HepG2 (cell line): ENCODE results near the gene DPP7. TPM values are rescaled to one million over a fixed set of nuclear protein-coding genes. Genes with fewer than 3 reads are reported as not detected.
A peak's percentile ranks its signal among the peaks of the same experiment; 100 is the strongest.

Experiments
- CHCHD3 ChIP-seq: sonication (generic); formaldehyde crosslinking; IDR thresholded peaks from 2 replicates; pipeline ENCODE4 v1.8.0; 2022; ENCODE audit warnings: mild to moderate bottlenecking, missing genetic modification reagents, moderate library complexity
- CREB1 ChIP-seq, 2 experiments: fragments of 450-650 bp in 1 of 2; IDR thresholded peaks; 2 replicates each; pipeline ENCODE4 v1.6.1; 2016 to 2017; ENCODE audit warnings: control low read depth in 1 of 2, mild to moderate bottlenecking in 1 of 2, missing compliant biosample characterization in 1 of 2, missing genetic modification characterization in 1 of 2
- SIN3A ChIP-seq: IDR thresholded peaks from 2 replicates; pipeline ENCODE4 v1.6.1; 2011; ENCODE audit warnings: low read depth, mild to moderate bottlenecking, control low read depth, low read length, borderline replicate concordance
- STAT5B ChIP-seq: sonication (generic); formaldehyde crosslinking; IDR thresholded peaks from 2 replicates; pipeline ENCODE4 v1.4.0; 2020; ENCODE audit warnings: missing genetic modification reagents
- ZKSCAN8 ChIP-seq: IDR thresholded peaks from 2 replicates; pipeline ENCODE4 v1.6.1; 2016; ENCODE audit warnings: borderline replicate concordance, missing genetic modification reagents, missing compliant biosample characterization
- ZNF646 ChIP-seq: sonication (generic); formaldehyde crosslinking; IDR thresholded peaks from 2 replicates; pipeline ENCODE4 v1.9.0; 2021; ENCODE audit warnings: mild to moderate bottlenecking, missing genetic modification reagents
- ZNF883 ChIP-seq: sonication (generic); formaldehyde crosslinking; IDR thresholded peaks from 2 replicates; pipeline ENCODE4 v1.5.1; 2020; ENCODE audit warnings: mild to moderate bottlenecking, missing genetic modification reagents; ENCODE audit errors: not compliant biosample characterization
- polyA plus RNA-seq, 8 experiments: library from polyadenylated mRNA; depleted of rRNA in 3 of 8; stranded (reverse) in 7 of 8; unstranded in 1 of 8; fragments of >200 nt; fragmentation: Illumina TruSeq in 4 of 8; extraction: Trizol in 4 of 8; gene quantifications; 2 replicates each; pipeline versions ENCODE4 v1.2.1 to v1.2.3, GENCODE V29; 2011 to 2016; ENCODE audit warnings: low read depth in 4 of 8, missing spikeins in 1 of 8, mixed read lengths in 1 of 8; ENCODE audit not compliant: insufficient read depth in 1 of 8
- total RNA-seq, 5 experiments: library from RNA; depleted of rRNA; stranded (reverse); fragments of >200 nt; fragmentation: Illumina TruSeq; extraction: Trizol; gene quantifications; 2 replicates each; pipeline ENCODE4 v1.2.3, GENCODE V29; 2016; ENCODE audit warnings: low read depth in 1 of 5
- TF ChIP-seq, protein P1 (sequence below): IDR thresholded peaks from 2 replicates; pipeline ENCODE4 v1.6.1; 2016; ENCODE audit warnings: low read depth, missing genetic modification reagents, missing compliant biosample characterization

The DPP7 gene
- total and polyA plus RNA-seq, 2 of the 13 experiments (the other 11 are each of a cell fraction or from before 2014, with no cell fraction given), result 1.2 to 4.5 TPM

GRCh38 chr9:137067860-137068538, 46.5 kb downstream of the DPP7 start (continued):
- TF ChIP-seq ZNF646 (CRISPR knock-in tag), result no peak
- peak; percentile 16; the same call in 1 of the 2 replicates for TF ChIP-seq SIN3A
- TF ChIP-seq ZKSCAN8 (CRISPR knock-in tag), result no peak
- no peak for TF ChIP-seq CHCHD3 (CRISPR knock-in tag)
- TF ChIP-seq, protein P1, sequence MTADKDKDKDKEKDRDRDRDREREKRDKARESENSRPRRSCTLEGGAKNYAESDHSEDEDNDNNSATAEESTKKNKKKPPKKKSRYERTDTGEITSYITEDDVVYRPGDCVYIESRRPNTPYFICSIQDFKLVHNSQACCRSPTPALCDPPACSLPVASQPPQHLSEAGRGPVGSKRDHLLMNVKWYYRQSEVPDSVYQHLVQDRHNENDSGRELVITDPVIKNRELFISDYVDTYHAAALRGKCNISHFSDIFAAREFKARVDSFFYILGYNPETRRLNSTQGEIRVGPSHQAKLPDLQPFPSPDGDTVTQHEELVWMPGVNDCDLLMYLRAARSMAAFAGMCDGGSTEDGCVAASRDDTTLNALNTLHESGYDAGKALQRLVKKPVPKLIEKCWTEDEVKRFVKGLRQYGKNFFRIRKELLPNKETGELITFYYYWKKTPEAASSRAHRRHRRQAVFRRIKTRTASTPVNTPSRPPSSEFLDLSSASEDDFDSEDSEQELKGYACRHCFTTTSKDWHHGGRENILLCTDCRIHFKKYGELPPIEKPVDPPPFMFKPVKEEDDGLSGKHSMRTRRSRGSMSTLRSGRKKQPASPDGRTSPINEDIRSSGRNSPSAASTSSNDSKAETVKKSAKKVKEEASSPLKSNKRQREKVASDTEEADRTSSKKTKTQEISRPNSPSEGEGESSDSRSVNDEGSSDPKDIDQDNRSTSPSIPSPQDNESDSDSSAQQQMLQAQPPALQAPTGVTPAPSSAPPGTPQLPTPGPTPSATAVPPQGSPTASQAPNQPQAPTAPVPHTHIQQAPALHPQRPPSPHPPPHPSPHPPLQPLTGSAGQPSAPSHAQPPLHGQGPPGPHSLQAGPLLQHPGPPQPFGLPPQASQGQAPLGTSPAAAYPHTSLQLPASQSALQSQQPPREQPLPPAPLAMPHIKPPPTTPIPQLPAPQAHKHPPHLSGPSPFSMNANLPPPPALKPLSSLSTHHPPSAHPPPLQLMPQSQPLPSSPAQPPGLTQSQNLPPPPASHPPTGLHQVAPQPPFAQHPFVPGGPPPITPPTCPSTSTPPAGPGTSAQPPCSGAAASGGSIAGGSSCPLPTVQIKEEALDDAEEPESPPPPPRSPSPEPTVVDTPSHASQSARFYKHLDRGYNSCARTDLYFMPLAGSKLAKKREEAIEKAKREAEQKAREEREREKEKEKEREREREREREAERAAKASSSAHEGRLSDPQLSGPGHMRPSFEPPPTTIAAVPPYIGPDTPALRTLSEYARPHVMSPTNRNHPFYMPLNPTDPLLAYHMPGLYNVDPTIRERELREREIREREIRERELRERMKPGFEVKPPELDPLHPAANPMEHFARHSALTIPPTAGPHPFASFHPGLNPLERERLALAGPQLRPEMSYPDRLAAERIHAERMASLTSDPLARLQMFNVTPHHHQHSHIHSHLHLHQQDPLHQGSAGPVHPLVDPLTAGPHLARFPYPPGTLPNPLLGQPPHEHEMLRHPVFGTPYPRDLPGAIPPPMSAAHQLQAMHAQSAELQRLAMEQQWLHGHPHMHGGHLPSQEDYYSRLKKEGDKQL (CRISPR knock-in tag), result no peak
- TF ChIP-seq STAT5B (CRISPR knock-in tag), result no peak
- TF ChIP-seq CREB1 (IDR thresholded peaks at IDR 0.05), result no peak
- TF ChIP-seq CREB1 (CRISPR knock-in tag; IDR thresholded peaks at IDR 0.05), result no peak
- TF ChIP-seq ZNF883 (CRISPR knock-in tag), result peak; percentile 68
